GM10847 (cell line): ENCODE results near the gene WDFY4.

Experiments used
- POLR2A ChIP-seq: IDR thresholded peaks from 2 replicates; pipeline ENCODE4 v1.6.1; 2011; ENCODE audit not compliant: insufficient read length; ENCODE audit errors: extremely low read depth

WDFY4 gene

GRCh38 chr10:48957361-48958151, 272.9 kb downstream of the WDFY4 start:
- no peak for TF ChIP-seq POLR2A

- TF ChIP-seq POLR2A: no peak
These were observed 274.0 kb downstream of the WDFY4 start for GRCh38 chr10:48958598-48959190.

DNA sequence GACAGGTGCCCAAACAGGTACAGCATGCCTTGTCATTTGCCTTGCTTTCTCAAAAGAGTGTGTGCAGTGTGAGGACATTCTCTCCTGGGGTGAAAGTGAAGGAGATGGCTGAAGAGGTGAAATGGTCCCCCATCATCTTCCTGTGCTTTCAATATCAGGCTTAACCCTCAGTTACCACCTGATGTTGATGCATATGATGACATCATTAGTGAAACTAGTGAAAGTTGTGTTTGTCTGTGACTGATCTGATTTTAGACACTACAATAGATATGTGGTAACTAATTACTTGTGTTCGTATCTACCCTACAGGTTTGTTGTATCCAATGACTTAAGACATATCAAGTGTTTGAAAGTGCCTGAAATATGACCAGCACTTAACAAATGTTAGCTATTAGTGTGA, 279.4 kb downstream of the WDFY4 start:
- no peak for TF ChIP-seq POLR2A

DNA sequence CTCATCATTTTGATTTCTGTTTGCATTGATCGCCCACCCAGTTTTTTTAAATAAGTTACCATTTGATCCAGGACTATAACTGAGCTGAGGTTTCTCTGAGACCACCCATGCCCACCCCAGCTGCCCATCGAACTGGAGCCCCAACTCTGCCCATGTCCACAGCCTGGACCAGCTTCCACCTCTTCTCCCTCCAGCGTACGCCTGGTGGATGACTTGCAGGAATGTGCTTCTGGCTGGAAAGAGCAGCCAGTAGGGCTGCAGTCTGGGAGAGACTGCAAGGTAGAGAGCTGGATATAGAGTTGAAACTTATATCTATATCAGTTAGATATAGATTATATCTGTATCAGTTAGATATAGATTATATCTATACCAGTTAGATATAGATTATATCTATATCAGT, 280.8 kb downstream of the WDFY4 start:
- TF ChIP-seq POLR2A: no peak

GRCh38 chr10:48968036-48968435, 283.4 kb downstream of the WDFY4 start:
- no peak for TF ChIP-seq POLR2A

- TF ChIP-seq POLR2A: no peak
These were observed 285.4 kb downstream of the WDFY4 start for GRCh38 chr10:48970046-48970445.

DNA sequence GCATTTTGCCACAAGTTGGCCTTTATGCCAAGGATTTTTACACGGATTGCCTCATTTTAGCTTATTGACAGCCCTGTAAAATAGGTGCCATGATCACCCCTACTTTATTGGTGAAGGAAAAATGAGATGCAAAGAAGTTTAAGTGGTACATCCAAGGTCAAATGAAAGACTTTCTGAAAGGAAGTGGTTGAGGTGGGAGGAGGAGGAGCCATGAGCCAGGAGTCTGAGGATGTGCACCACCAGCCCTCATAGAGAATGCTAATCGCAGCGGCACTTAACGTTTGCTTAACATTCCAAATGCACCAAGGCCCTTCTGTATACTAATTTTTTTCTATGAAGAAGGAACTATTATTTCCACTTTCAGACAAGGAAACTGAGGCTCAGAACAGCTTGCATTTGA, 286.0 kb downstream of the WDFY4 start:
- no peak for TF ChIP-seq POLR2A

- no peak for TF ChIP-seq POLR2A
These were observed 288.4 kb downstream of the WDFY4 start for GRCh38 chr10:48973065-48973464.

GRCh38 chr10:48974510-48975156, 290.0 kb downstream of the WDFY4 start:
- TF ChIP-seq POLR2A: no peak

GRCh38 chr10:48976196-48976595, 291.5 kb downstream of the WDFY4 start:
- TF ChIP-seq POLR2A: no peak

GRCh38 chr10:48978318-48978717, 293.6 kb downstream of the WDFY4 start:
- TF ChIP-seq POLR2A: no peak

GRCh38 chr10:48981310-48981907, 296.7 kb downstream of the WDFY4 start:
- no peak for TF ChIP-seq POLR2A

DNA sequence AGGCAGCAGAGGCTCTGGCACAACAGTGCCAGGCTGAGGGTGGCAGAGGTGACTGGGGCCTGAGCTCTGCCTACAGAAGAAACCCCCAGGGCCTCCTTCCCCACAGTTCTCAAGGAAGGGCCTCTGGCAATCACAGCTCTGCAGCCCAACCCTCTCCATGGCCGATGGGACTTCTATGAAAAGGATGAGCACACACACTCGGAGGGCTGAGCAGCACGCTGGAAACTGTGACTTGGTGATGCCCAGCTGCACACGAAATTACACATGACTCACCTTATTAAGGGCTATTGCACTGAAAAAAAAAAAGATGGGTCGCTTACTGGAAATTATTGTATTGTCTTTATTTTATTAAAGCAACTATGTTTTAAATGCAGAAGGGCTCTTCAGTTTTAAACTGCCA, 297.9 kb downstream of the WDFY4 start:
- no peak for TF ChIP-seq POLR2A

DNA sequence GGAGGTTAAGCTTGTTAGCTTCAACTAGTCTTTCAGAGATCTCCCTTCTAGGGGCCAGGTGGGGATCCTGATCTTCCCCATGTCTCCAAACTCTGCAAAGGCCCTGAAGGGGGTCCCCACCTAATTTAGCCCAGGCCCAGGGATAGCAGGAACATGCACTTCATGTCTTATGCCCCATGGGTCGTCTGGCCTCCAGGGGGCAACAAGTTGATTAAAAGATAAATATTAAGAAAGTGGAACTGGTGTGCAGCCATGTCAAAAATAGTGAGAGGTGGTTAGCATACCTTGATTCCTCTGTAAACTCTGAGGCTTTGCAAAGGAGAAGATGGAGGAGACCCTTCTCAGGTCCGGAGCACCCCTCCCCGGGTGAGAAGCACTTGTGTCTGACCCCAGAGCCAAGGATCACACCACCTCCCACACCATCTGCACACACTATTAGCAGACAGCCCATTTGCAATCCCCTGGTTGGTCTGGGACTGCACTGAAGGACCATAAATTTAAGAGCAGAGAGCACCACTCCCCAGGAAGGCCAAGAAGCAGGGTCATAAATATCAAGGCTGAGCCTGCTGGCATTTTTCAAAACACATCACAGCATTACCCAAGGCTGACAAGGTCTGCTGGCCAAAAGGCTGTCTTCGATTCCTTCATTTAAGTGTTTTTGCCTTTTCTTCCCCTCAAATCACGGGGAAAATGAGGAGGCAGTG, 299.1 kb downstream of the WDFY4 start:
- TF ChIP-seq POLR2A: no peak

DNA sequence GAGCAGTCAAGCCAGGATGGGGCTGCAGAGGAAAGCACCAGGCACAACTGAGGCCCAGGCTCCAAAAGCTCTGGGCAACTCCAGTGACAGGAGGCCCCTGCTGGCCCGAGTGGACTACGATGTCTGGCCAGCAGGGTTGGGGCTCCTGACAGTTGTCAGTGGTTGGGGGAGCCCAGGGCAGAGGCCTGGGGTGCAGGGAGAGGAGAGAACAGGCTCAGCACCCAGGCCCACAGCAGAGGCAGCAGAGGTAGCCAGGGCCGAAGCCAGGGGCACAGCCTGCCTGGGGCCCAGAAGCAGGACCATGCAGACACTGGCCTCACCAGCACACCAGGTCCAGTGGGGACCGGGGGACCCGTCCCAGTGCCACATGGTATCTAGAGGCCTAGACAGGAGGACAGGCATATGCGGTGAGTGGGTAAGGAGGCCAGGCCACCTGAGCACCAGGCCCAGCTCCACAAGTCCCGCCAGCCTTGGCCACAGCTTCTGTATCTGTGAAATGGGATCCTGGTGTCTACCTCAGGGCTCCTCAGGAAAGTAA, 301.0 kb downstream of the WDFY4 start:
- no peak for TF ChIP-seq POLR2A
